Measurements from ENCODE around the gene XRCC3.
"Not testable (repeated sequence)": the region's sequence is repeated elsewhere in the genome, so short reads cannot be mapped to it uniquely, and the experiment has no call there.

Gene XRCC3

DNA sequence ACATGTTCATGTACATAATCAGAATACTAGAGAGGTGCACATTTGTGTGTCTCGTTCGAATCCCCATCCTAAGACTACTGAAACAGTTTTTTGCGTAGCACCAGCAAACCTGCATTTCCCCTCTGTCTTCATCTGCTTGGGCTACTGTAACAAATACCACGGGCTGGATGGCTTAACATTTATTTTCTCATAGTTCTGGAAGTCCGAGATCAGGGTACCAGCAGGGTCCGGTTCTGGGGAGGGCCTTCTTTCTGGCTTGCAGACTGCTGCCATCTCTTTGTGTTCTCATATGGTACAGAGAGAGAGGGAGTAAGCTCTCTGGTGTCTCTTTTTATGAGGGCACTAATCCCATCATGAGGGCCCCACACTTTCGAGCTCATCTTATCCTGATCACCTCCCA, 55.6 kb downstream of the XRCC3 start:
- no peak for DNase-seq

- no peak for DNase-seq
These were observed 57.8 kb downstream of the XRCC3 start for GRCh38 chr14:103657471-103657870.

DNA sequence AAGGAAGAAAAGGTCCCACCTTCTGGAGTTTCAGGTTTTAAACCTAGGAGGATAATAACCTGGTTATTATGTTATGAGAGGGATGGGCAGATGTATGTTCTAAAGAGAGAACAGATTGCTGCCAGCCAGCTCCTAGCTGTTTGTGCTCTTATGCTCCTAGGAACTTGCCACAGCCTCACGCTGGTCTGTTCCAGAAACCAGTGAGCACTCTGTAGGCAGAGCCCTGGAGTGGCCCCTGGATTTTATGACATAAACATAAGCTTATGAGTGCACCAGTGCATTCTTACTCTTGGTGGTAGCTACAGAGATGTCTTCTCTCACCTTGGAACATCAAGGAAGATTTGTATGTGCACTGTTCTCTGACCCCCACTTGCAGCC, 58.5 kb downstream of the XRCC3 start:
- DNase-seq: no peak

DNA sequence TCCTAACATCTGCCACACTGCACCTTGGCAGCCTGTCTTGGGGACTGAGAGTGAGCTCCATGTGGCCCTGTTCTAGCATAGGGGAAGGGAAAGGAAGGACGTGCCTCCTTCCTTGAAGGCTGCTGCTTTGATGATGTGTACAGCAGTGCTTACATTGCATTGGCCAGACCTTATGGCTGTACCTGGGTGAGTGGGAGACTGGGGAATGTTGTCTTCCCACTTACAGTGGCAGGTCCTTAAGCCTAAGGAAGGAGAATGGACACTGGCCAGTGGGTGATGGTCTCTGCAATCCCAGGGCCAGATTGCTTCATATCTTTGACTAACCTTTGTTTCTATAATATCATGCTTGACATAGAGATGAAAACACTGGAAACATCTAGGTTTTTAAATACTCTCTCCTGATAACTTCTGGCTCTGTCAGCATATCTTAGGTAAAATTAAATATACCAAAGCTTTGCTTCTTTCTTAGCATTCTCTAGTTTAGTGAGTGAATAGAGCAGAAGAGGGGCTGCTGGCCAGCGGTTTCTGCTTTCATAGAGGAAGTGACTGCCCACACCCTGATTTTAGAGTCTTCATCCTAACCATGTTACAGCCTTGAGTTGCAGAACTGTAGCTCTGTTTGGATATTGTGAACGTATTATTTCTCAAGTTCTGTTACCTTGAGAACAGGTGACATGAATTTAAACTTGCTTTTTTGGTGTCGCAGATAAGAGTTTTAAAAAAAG, 59.1 kb downstream of the XRCC3 start:
- no peak for DNase-seq

GRCh38 chr14:103654619-103655018, 60.6 kb downstream of the XRCC3 start:
- DNase-seq: no peak

DNA sequence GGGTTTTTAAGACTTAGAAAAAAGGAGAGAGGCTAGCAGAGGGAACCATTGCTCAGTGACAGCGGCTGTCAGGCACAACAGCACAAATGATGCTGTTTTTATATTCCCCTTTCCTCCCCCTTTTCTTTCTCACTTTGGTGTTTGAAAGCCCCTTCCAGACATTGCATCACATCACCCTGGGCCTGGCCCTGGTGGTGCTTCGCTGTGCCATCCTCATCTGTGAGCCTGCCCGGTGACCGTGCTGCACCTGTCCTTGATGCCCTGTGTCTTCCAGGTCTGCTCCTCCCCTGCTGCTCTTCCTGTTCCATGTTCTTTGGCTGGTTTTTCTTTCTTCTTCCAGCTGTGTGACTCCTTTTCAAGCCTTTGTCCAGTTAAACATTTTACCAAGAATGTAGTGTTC, 61.4 kb downstream of the XRCC3 start:
- DNase-seq: no peak

- DNase-seq: not testable (repeated sequence)
These were observed 61.9 kb downstream of the XRCC3 start for GRCh38 chr14:103653336-103653735.

DNA sequence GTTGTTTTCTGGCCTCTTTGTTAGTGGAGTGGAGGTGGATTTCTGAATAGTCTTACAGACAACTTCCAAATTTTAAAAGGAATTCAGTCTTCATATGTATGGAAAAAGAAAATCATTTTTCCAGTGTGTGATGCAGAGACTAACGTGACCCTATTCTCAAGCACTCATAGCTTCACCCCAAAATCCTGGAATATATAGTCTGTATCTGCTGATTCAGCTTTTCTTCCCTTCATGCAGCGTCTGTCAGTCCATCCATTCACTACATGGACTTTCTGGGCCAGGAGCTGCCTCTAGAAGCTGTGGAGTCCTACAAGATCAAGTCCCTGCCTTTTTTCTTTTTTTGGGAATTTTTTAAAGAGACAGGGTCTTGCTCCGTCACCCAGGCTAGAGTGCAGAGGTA, 62.4 kb downstream of the XRCC3 start:
- DNase-seq: no peak

DNA sequence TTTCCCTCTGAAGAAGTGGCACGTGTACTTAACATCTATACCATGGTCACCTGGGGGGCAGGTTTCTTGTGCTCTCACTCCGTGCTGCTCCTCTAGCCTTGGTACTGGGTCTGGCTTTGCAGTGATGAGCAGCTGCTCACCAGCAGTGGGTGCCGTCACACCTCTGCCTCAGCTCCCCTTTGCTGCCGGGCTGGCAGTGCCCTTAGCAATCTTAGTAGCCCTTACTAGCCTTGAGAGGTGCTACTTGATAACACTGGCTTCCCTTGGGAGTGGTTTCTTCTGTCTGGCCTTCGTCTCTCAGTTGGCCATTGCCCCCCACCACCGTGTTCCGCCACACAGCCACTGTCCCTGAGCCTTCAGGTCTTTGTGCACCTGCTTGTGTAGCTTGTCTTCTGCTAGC, 63.7 kb downstream of the XRCC3 start:
- no peak for DNase-seq

- no peak for DNase-seq
These were observed 65.0 kb downstream of the XRCC3 start for GRCh38 chr14:103650213-103650612.

DNA sequence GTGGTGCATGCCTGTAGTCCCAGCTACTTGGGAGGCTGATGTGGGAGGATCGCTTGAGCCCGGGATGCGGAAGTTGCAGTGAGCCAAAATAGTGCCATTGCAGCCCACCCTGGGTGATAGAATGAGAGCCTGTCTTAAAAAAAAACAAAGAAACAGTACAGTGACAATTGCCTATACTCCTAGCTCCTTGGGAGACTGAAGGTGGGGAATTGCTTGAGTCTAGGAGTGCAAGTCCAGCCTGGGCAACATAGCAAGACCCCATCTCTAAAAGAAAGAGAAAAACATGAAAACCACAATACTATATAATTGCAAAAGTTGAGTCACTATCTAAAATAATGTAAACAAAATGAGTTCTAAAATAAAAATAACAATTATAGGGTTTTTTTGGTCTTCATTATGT, 66.2 kb downstream of the XRCC3 start:
- DNase-seq: no peak

Data from DMS153 (cell line).